H1 (cell line): ENCODE results near the gene CFP. TPM values are rescaled to one million over a fixed set of nuclear protein-coding genes. Genes with fewer than 3 reads are reported as not detected.

Source experiments
- CTCF ChIA-PET: fragments of 300-600 bp; sonication (Branson Sonifier 250); formaldehyde crosslinking; loops from one replicate; lab custom pipeline; 2021; ENCODE audit not compliant: partially characterized antibody; lab: Charles Lee
- POLR2A ChIA-PET: fragments of 300-600 bp; sonication (Branson Sonifier 250); formaldehyde crosslinking; loops from one replicate; lab custom pipeline; 2021; ENCODE audit warnings: inconsistent platforms; ENCODE audit not compliant: partially characterized antibody; lab: Charles Lee
- DNase-seq, 2 experiments: peaks; one replicate each; pipeline versions ENCODE4 v3.0.0 to v3.0.0-alpha.2; 2010 to 2022; ENCODE audit warnings: low spot score in 2 of 2, low read depth in 1 of 2, mixed read lengths in 1 of 2
- FAIRE-seq: peaks from 2 replicates; lab custom pipeline; 2011; peaks lifted over from hg19 to GRCh38; lab: Jason Lieb, UNC
- H2AFZ ChIP-seq: 2 replicates; pipeline ENCODE4 v1.8.1; 2012; ENCODE audit warnings: low read length, inconsistent platforms
- H2AK5ac ChIP-seq: 2 replicates; pipeline ENCODE4 v1.6.1; 2013; ENCODE audit warnings: low read depth, low read length
- H2BK120ac ChIP-seq: replicated peaks from 2 replicates; pipeline ENCODE3; 2013; ENCODE audit warnings: low read depth, low read length, inconsistent platforms
- H2BK12ac ChIP-seq: 2 replicates; pipeline ENCODE4 v1.6.1; 2013; ENCODE audit warnings: low read depth, low read length
- H2BK15ac ChIP-seq: 2 replicates; pipeline ENCODE4 v1.6.1; 2013; ENCODE audit warnings: low read length
- H2BK20ac ChIP-seq: 2 replicates; pipeline ENCODE4 v1.6.1; 2013; ENCODE audit warnings: low read length
- H2BK5ac ChIP-seq: 2 replicates; pipeline ENCODE4 v1.6.1; 2013; ENCODE audit warnings: low read depth, low read length
- H3K14ac ChIP-seq: 2 replicates; pipeline ENCODE4 v1.6.1; 2013; ENCODE audit warnings: inconsistent platforms; ENCODE audit not compliant: insufficient read length
- H3K18ac ChIP-seq: 2 replicates; pipeline ENCODE4 v1.6.1; 2013; ENCODE audit warnings: low read length; ENCODE audit errors: extremely low read depth
- H3K23ac ChIP-seq: 2 replicates; pipeline ENCODE4 v1.6.1; 2013; ENCODE audit warnings: inconsistent platforms; ENCODE audit not compliant: insufficient read length
- H3K23me2 ChIP-seq: 2 replicates; pipeline ENCODE4 v1.6.1; 2013; ENCODE audit warnings: low read depth, low read length
- H3K27ac ChIP-seq: 2 replicates; pipeline ENCODE4 v1.6.1; 2011; ENCODE audit warnings: low read depth, low read length, inconsistent platforms
- H3K27me3 ChIP-seq, 4 experiments: replicated peaks in 1 of 4; 1 replicate in 1 of 4; 2 replicates in 3 of 4; pipeline versions ENCODE4 v1.6.1 to v1.8.1; 2011 to 2013; ENCODE audit warnings: low read length in 3 of 4, mild to moderate bottlenecking in 3 of 4, inconsistent platforms in 2 of 4, mixed read lengths in 2 of 4, moderate library complexity in 1 of 4; ENCODE audit not compliant: control insufficient read depth in 3 of 4, insufficient read depth in 3 of 4; ENCODE audit errors: extremely low read depth in 1 of 4
- H3K36me3 ChIP-seq, 4 experiments: 2 replicates each; pipeline versions ENCODE4 v1.6.1 to v1.8.1; 2011 to 2013; ENCODE audit warnings: mild to moderate bottlenecking in 4 of 4, low read length in 3 of 4, moderate library complexity in 2 of 4, control low read depth in 1 of 4, inconsistent platforms in 1 of 4; ENCODE audit not compliant: insufficient read depth in 4 of 4, control insufficient read depth in 2 of 4
- H3K4ac ChIP-seq: replicated peaks from 2 replicates; pipeline ENCODE3; 2013; ENCODE audit warnings: low read length, low read depth, mixed read lengths, inconsistent platforms; ENCODE audit not compliant: insufficient read length
- H3K4me1 ChIP-seq, 4 experiments: replicated peaks in 1 of 4; 1 replicate in 1 of 4; 2 replicates in 3 of 4; pipeline versions ENCODE4 v1.6.1 to v1.8.1; 2011 to 2013; ENCODE audit warnings: low read length in 3 of 4, inconsistent platforms in 2 of 4, mixed read lengths in 1 of 4; ENCODE audit not compliant: insufficient read depth in 4 of 4, control insufficient read depth in 3 of 4
- H3K4me2 ChIP-seq, 2 experiments: 2 replicates each; pipeline versions ENCODE4 v1.6.1 to v1.8.1; 2011 to 2013; ENCODE audit warnings: low read depth in 2 of 2, low read length in 2 of 2, control low read depth in 1 of 2, inconsistent platforms in 1 of 2, mild to moderate bottlenecking in 1 of 2; ENCODE audit not compliant: insufficient read depth in 1 of 2
- H3K4me3 ChIP-seq, 4 experiments: fragments of 200-600, 300-600 bp in 1 of 4; sonication (generic), shearing (Covaris generic), sonication (Bioruptor Twin) in 1 of 4; 2 replicates each; pipeline versions ENCODE4 v1.5.1 to v1.8.1; 2011 to 2016; ENCODE audit warnings: low read length in 4 of 4, low read depth in 3 of 4, control low read depth in 2 of 4, inconsistent platforms in 2 of 4, mild to moderate bottlenecking in 2 of 4, mixed read lengths in 1 of 4, moderate library complexity in 1 of 4; ENCODE audit not compliant: insufficient read depth in 2 of 4; ENCODE audit errors: extremely low read depth in 1 of 4
- H3K56ac ChIP-seq: replicated peaks from 2 replicates; pipeline ENCODE3; 2013; ENCODE audit warnings: low read depth, mild to moderate bottlenecking, mixed read lengths, low read length, inconsistent platforms; ENCODE audit not compliant: insufficient read length
- H3K79me1 ChIP-seq: 2 replicates; pipeline ENCODE4 v1.6.1; 2013; ENCODE audit warnings: low read depth, low read length, control low read depth
- H3K79me2 ChIP-seq, 2 experiments: 2 replicates each; pipeline versions ENCODE4 v1.6.1 to v1.8.1; 2012 to 2013; ENCODE audit warnings: low read length in 2 of 2, mild to moderate bottlenecking in 2 of 2, inconsistent platforms in 1 of 2; ENCODE audit not compliant: insufficient read depth in 2 of 2, control insufficient read depth in 1 of 2
- H3K9ac ChIP-seq, 4 experiments: replicated peaks in 1 of 4; 1 replicate in 1 of 4; 2 replicates in 3 of 4; pipeline versions ENCODE4 v1.6.1 to v1.8.1; 2011 to 2013; ENCODE audit warnings: low read depth in 3 of 4, low read length in 3 of 4, control low read depth in 2 of 4, mild to moderate bottlenecking in 2 of 4, moderate library complexity in 2 of 4, inconsistent platforms in 1 of 4; ENCODE audit errors: extremely low read depth in 1 of 4
- H3K9me3 ChIP-seq, 2 experiments: 2 replicates each; pipeline versions ENCODE4 v1.6.1 to v1.8.1; 2012 to 2013; ENCODE audit warnings: mild to moderate bottlenecking in 2 of 2, moderate library complexity in 2 of 2, control low read depth in 1 of 2, inconsistent platforms in 1 of 2, low read depth in 1 of 2, low read length in 1 of 2, mixed read lengths in 1 of 2; ENCODE audit not compliant: insufficient read depth in 2 of 2
- H4K20me1 ChIP-seq, 2 experiments: replicated peaks in 1 of 2; 2 replicates each; pipeline versions ENCODE3 to v1.8.1; 2011 to 2013; ENCODE audit warnings: inconsistent platforms in 2 of 2, low read length in 2 of 2, mild to moderate bottlenecking in 1 of 2; ENCODE audit not compliant: insufficient read depth in 2 of 2, control insufficient read depth in 1 of 2
- H4K5ac ChIP-seq: 2 replicates; pipeline ENCODE4 v1.6.1; 2013; ENCODE audit warnings: low read length, low read depth, mixed read lengths, inconsistent platforms; ENCODE audit not compliant: insufficient read length
- H4K8ac ChIP-seq: 2 replicates; pipeline ENCODE4 v1.8.0; 2013; ENCODE audit warnings: mild to moderate bottlenecking, moderate library complexity, low read length, inconsistent platforms; ENCODE audit not compliant: insufficient read depth; ENCODE audit errors: extremely low read depth
- H4K91ac ChIP-seq: replicated peaks from 2 replicates; pipeline ENCODE3; 2013; ENCODE audit warnings: low read length, mixed read lengths, inconsistent platforms; ENCODE audit not compliant: insufficient read length
- BRCA1 ChIP-seq: IDR thresholded peaks from 2 replicates; pipeline ENCODE4 v1.6.1; 2012; ENCODE audit warnings: low read depth, low read length, improper control_type of control experiment
- CHD2 ChIP-seq: IDR thresholded peaks from 2 replicates; pipeline ENCODE4 v1.6.1; 2012; ENCODE audit warnings: low read length, improper control_type of control experiment
- RNF2 ChIP-seq: fragments of 200-900, 300-1000 bp; sonication (generic); IDR thresholded peaks from 2 replicates; pipeline ENCODE4 v1.7.1; 2016; ENCODE audit warnings: borderline replicate concordance, low read depth, mild to moderate bottlenecking, antibody characterized with exemption, low read length; ENCODE audit not compliant: poor library complexity, severe bottlenecking; ENCODE audit errors: missing control alignments
- RXRA ChIP-seq: IDR thresholded peaks from 2 replicates; pipeline ENCODE4 v1.6.1; 2011; ENCODE audit warnings: low read depth, mild to moderate bottlenecking, low read length, moderate library complexity; ENCODE audit not compliant: insufficient read depth
- SIN3A ChIP-seq, 2 experiments: IDR thresholded peaks in 1 of 2; conservative IDR thresholded peaks in 1 of 2; 2 replicates each; pipeline ENCODE4 v1.6.1; 2011 to 2012; ENCODE audit warnings: low read length in 2 of 2, improper control_type of control experiment in 1 of 2, low read depth in 1 of 2, mild to moderate bottlenecking in 1 of 2
- SP1 ChIP-seq: IDR thresholded peaks from 2 replicates; pipeline ENCODE4 v1.6.1; 2011; ENCODE audit warnings: low read depth, low read length
- SP2 ChIP-seq: IDR thresholded peaks from 2 replicates; pipeline ENCODE4 v1.6.1; 2012; ENCODE audit warnings: mild to moderate bottlenecking, low read length, inconsistent platforms
- TCF12 ChIP-seq: IDR thresholded peaks from 2 replicates; pipeline ENCODE4 v1.6.1; 2011; ENCODE audit warnings: low read depth, mild to moderate bottlenecking, low read length
- WGBS, 2 experiments: shearing (Covaris generic) in 1 of 2; methylation state at CpG; one replicate each; pipeline versions ENCODE4 v1.1.6 to v1.1.7; 2013 to 2015; ENCODE audit warnings: low lambda C conversion rate in 2 of 2, mixed read lengths in 2 of 2, inconsistent platforms in 1 of 2, low coverage in 1 of 2, missing lambda C conversion rate in 1 of 2; ENCODE audit not compliant: insufficient replicate concordance in 2 of 2, insufficient coverage in 1 of 2, insufficient read length in 1 of 2; ENCODE audit errors: extremely low coverage in 1 of 2, missing lambda C conversion rate in 1 of 2; 5-methylcytosine and 5-hydroxymethylcytosine counted together
- polyA plus RNA-seq, 7 experiments: library from polyadenylated mRNA; depleted of rRNA in 3 of 7; stranded (reverse) in 5 of 7; unstranded in 2 of 7; fragments of >200 nt in 5 of 7; fragments of 200-250 nt in 2 of 7; gene quantifications; 1 replicate in 5 of 7; 2 replicates in 1 of 7; 4 replicates in 1 of 7; pipeline versions ENCODE4 v1.2.1 to v1.2.3, GENCODE V29; 2011 to 2013; ENCODE audit warnings: missing spikeins in 2 of 7, mixed read lengths in 2 of 7
- total RNA-seq: library from RNA; stranded (reverse); fragmentation: NEBNext Ultra II Directional; extraction: Animal tissue kit (Norgen Biotek cat#: 25700); gene quantifications from 2 replicates; pipeline ENCODE4 v1.2.1, GENCODE V29; 2021
- TF ChIP-seq, protein P1 (sequence below), 3 experiments: IDR thresholded peaks; 1 replicate in 2 of 3; 2 replicates in 1 of 3; pipeline versions ENCODE4 v1.5.1 to v1.6.1; 2011; ENCODE audit warnings: low read length in 3 of 3, mild to moderate bottlenecking in 3 of 3, inconsistent platforms in 2 of 3, low read depth in 1 of 3, moderate library complexity in 1 of 3; ENCODE audit not compliant: insufficient read depth in 1 of 3; ENCODE audit errors: control extremely low read depth in 1 of 3
- TF ChIP-seq, protein P2 (sequence below): IDR thresholded peaks from 2 replicates; pipeline ENCODE4 v1.6.1; 2011; ENCODE audit warnings: low read depth, mild to moderate bottlenecking, low read length; ENCODE audit not compliant: insufficient read depth

Gene CFP
- total and polyA plus RNA-seq, 2 of the 8 experiments (the other 6 are each of a cell fraction or from before 2014, with no cell fraction given), result 0.76 to 2.2 TPM

DNA sequence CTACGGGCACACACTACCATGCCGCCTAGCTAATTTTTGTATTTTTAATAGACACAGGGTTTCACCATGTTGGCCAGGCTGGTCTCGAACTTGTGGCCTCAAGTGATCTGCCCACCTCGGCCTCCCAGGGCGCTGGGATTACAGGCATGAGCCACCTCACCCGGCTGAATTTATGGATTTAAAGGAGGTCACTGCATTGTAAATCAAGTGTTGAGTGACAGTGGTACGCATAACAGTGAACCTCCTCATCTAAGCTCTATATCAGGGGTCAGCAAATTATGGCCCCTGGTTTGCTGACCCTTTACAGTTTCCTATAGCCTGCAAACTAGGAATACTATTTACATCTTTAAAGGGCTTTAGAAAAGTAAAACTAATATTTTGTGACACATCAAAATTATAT, 31.8 kb upstream of the CFP start:
- H2BK15ac ChIP-seq, result no peak overlapping the region
- DNase-seq (no peak), FAIRE-seq (no peak)
- no peak overlapping the region for H2BK5ac ChIP-seq
- no peak overlapping the region for H2AK5ac ChIP-seq
- no peak overlapping the region for H3K4me2 ChIP-seq
- H3K79me1 ChIP-seq, result no peaks in the 10 kb centered on the region
- no peak overlapping the region for H4K5ac ChIP-seq
- peaks cover 0 to 10% (median 6%) of the 10 kb centered on the region in 4 experiments; a peak in 5 of 8 replicates for H3K36me3 ChIP-seq
- no peak overlapping the region for H2BK12ac ChIP-seq
- peaks cover 0 to 4% (median 1%) of the 10 kb centered on the region in 4 experiments; a peak in 3 of 7 replicates for H3K27me3 ChIP-seq
- no peak overlapping the region for H4K91ac ChIP-seq
- no peaks in the 10 kb centered on the region for H3K9me3 ChIP-seq
- H2AFZ ChIP-seq, result no peak overlapping the region
- no peak overlapping the region for H3K4me3 ChIP-seq
- H3K14ac ChIP-seq, result no peak overlapping the region
- no peak overlapping the region for H3K23ac ChIP-seq
- H3K18ac ChIP-seq, result no peak overlapping the region
- H3K27ac ChIP-seq, result no peak overlapping the region
- no peaks in the 10 kb centered on the region for H3K4me1 ChIP-seq
- H4K20me1 ChIP-seq, result no peaks in the 10 kb centered on the region
- no peak overlapping the region for H3K4ac ChIP-seq
- no peak overlapping the region for H3K9ac ChIP-seq
- CTCF ChIA-PET, result no interaction called here
- H3K79me2 ChIP-seq, result no peaks in the 10 kb centered on the region
- H2BK120ac ChIP-seq, result no peak overlapping the region
- POLR2A ChIA-PET, result no interaction called here
- WGBS, 2 experiments, result 93% methylated on average over 5 of the region's 7 CpGs; no CpG with 5 or more reads in 1 of the 2 experiments
- no peak overlapping the region for H3K56ac ChIP-seq
- no peak overlapping the region for H4K8ac ChIP-seq
- no peak overlapping the region for H2BK20ac ChIP-seq
- no peaks in the 10 kb centered on the region for H3K23me2 ChIP-seq
- TF ChIP-seq TCF12 (no peak), SP1 (no peak), BRCA1 (no peak), RNF2 (no peak), SP2 (no peak), CHD2 (no peak), RXRA (no peak), SIN3A (conservative IDR thresholded peaks at IDR 0.05 in 1 of 2, IDR thresholded peaks at IDR 0.05 in 1 of 2; ENCODE audit: low read depth in 1 of 2, low read length in 2 of 2) (no peak)
- TF ChIP-seq, protein P1, sequence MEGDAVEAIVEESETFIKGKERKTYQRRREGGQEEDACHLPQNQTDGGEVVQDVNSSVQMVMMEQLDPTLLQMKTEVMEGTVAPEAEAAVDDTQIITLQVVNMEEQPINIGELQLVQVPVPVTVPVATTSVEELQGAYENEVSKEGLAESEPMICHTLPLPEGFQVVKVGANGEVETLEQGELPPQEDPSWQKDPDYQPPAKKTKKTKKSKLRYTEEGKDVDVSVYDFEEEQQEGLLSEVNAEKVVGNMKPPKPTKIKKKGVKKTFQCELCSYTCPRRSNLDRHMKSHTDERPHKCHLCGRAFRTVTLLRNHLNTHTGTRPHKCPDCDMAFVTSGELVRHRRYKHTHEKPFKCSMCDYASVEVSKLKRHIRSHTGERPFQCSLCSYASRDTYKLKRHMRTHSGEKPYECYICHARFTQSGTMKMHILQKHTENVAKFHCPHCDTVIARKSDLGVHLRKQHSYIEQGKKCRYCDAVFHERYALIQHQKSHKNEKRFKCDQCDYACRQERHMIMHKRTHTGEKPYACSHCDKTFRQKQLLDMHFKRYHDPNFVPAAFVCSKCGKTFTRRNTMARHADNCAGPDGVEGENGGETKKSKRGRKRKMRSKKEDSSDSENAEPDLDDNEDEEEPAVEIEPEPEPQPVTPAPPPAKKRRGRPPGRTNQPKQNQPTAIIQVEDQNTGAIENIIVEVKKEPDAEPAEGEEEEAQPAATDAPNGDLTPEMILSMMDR (IDR thresholded peaks at IDR 0.05; ENCODE audit: control extremely low read depth in 1 of 3, insufficient read depth in 1 of 3, low read depth in 1 of 3, low read length in 3 of 3), result no peak
- TF ChIP-seq, protein P2, sequence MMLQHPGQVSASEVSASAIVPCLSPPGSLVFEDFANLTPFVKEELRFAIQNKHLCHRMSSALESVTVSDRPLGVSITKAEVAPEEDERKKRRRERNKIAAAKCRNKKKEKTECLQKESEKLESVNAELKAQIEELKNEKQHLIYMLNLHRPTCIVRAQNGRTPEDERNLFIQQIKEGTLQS, result no peak
